SK-N-SH treated with all-trans-retinoic acid at 6 μM for 48 hours (cell line): Measurements from ENCODE around the gene SPATA31D4.
"Not testable (repeated sequence)": the region's sequence is repeated elsewhere in the genome, so short reads cannot be mapped to it uniquely, and the experiment has no call there.

Experiments
- ATAC-seq: fragments of 200-7000 bp; cut with Tn5 transposase; 3 replicates; pipeline ENCODE4 v1.9.1; 2020; ENCODE audit warnings: mild to moderate bottlenecking, moderate library complexity
- ARNTL ChIP-seq: fragments of 450-650 bp; formaldehyde crosslinking; IDR thresholded peaks from 2 replicates; pipeline ENCODE4 v1.5.0; 2020; ENCODE audit warnings: low read depth, mild to moderate bottlenecking, moderate library complexity, borderline replicate concordance
- CSDC2 ChIP-seq: fragments of 250-450 bp; sonication (Bioruptor Pico); IDR thresholded peaks from 2 replicates; pipeline ENCODE4 v1.5.0; 2020; ENCODE audit warnings: mild to moderate bottlenecking, moderate library complexity
- ESRRG ChIP-seq: fragments of 250-450 bp; sonication (Bioruptor Pico); IDR thresholded peaks from 2 replicates; pipeline ENCODE4 v1.6.1; 2021; ENCODE audit warnings: mild to moderate bottlenecking
- GLIS3 ChIP-seq: fragments of 250-450 bp; sonication (Bioruptor Pico); IDR thresholded peaks from 2 replicates; pipeline ENCODE4 v1.5.0; 2020; ENCODE audit warnings: mild to moderate bottlenecking, moderate library complexity
- ISL1 ChIP-seq: fragments of 250-450 bp; sonication (Bioruptor Pico); IDR thresholded peaks from 2 replicates; pipeline ENCODE4 v2.1.2; 2022; ENCODE audit warnings: mild to moderate bottlenecking, moderate library complexity
- OSR1 ChIP-seq: fragments of 250-450 bp; sonication (Bioruptor Pico); IDR thresholded peaks from 2 replicates; pipeline ENCODE4 v1.8.0; 2022; ENCODE audit warnings: moderate library complexity, mild to moderate bottlenecking, inconsistent platforms
- PPARA ChIP-seq: fragments of 250-450 bp; sonication (Bioruptor Pico); IDR thresholded peaks from 2 replicates; pipeline ENCODE4 v1.5.0; 2020; ENCODE audit warnings: mild to moderate bottlenecking, borderline replicate concordance
- RARB ChIP-seq: fragments of 250-450 bp; sonication (Bioruptor Pico); IDR thresholded peaks from 2 replicates; pipeline ENCODE4 v1.8.0; 2021; ENCODE audit warnings: mild to moderate bottlenecking, moderate library complexity
- SNAI2 ChIP-seq: fragments of 250-450 bp; sonication (Bioruptor Pico); IDR thresholded peaks from 2 replicates; pipeline ENCODE4 v1.5.0; 2020; ENCODE audit warnings: mild to moderate bottlenecking, moderate library complexity
- TCF4 ChIP-seq: fragments of 250-450 bp; sonication (Bioruptor Pico); IDR thresholded peaks from 2 replicates; pipeline ENCODE4 v1.8.0; 2021; ENCODE audit warnings: mild to moderate bottlenecking, moderate library complexity, borderline replicate concordance
- TOX ChIP-seq: fragments of 250-450 bp; sonication (Bioruptor Pico); IDR thresholded peaks from 2 replicates; pipeline ENCODE4 v1.8.0; 2021; ENCODE audit warnings: mild to moderate bottlenecking, moderate library complexity, borderline replicate concordance
- ZC3H10 ChIP-seq: fragments of 250-450 bp; sonication (Bioruptor Pico); IDR thresholded peaks from 2 replicates; pipeline ENCODE4 v1.5.1; 2021; ENCODE audit warnings: mild to moderate bottlenecking, moderate library complexity
- ZFP3 ChIP-seq: fragments of 250-450 bp; sonication (Bioruptor Pico); IDR thresholded peaks from 2 replicates; pipeline ENCODE4 v1.5.0; 2020; ENCODE audit warnings: mild to moderate bottlenecking, moderate library complexity
- ZFP30 ChIP-seq: fragments of 450-650 bp; formaldehyde crosslinking; IDR thresholded peaks from 2 replicates; pipeline ENCODE4 v1.5.0; 2022; ENCODE audit warnings: mild to moderate bottlenecking, moderate library complexity
- ZNF565 ChIP-seq: fragments of 450-650 bp; formaldehyde crosslinking; conservative IDR thresholded peaks from 2 replicates; pipeline ENCODE4 v1.5.0; 2020; ENCODE audit warnings: low read depth, mild to moderate bottlenecking, moderate library complexity
- ZNF70 ChIP-seq: fragments of 450-650 bp; formaldehyde crosslinking; IDR thresholded peaks from 2 replicates; pipeline ENCODE4 v1.5.0; 2020; ENCODE audit warnings: mild to moderate bottlenecking, moderate library complexity
- ZNF8 ChIP-seq: fragments of 450-650 bp; formaldehyde crosslinking; IDR thresholded peaks from 2 replicates; pipeline ENCODE4 v1.5.0; 2020; ENCODE audit warnings: mild to moderate bottlenecking, moderate library complexity
- TF ChIP-seq, protein P1 (sequence below): fragments of 250-450 bp; sonication (Bioruptor Pico); IDR thresholded peaks from 2 replicates; pipeline ENCODE4 v1.5.1; 2020; ENCODE audit warnings: low read depth, mild to moderate bottlenecking, moderate library complexity
- TF ChIP-seq, protein P2 (sequence below): fragments of 250-450 bp; sonication (Bioruptor Pico); IDR thresholded peaks from 2 replicates; pipeline ENCODE4 v1.5.0; 2020; ENCODE audit warnings: mild to moderate bottlenecking, moderate library complexity
- TF ChIP-seq, protein P3 (sequence below): fragments of 250-450 bp; sonication (Bioruptor Pico); IDR thresholded peaks from 2 replicates; pipeline ENCODE4 v1.8.0; 2021; ENCODE audit warnings: low read depth, mild to moderate bottlenecking, moderate library complexity, borderline replicate concordance
- TF ChIP-seq, protein P4 (sequence below): fragments of 250-450 bp; sonication (Bioruptor Pico); IDR thresholded peaks from 2 replicates; pipeline ENCODE4 v1.5.1; 2021; ENCODE audit warnings: mild to moderate bottlenecking, moderate library complexity

The SPATA31D4 gene

DNA sequence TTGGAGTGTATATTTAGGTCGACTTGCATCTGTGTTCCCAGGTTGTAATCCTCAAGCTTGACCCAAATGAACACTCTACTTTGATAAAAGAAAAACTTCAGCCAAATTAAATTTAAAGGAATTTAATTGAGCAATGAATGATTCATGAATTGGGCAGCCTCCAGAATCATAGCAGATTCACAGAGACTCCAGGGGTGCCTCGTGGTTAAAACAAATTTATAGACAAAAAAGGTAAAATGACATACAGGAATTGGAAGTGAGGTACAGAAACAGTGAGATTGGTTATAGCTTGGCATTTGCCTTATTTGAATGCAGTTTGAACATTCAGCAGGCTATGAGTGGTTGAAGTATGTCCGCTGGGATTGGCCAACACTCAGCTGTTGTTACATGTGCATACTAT is 21.6 kb upstream of the SPATA31D4 start:
- peak; percentile 81 for TF ChIP-seq ISL1 (CRISPR knock-in tag)
- no peak for TF ChIP-seq PPARA (CRISPR knock-in tag)
- TF ChIP-seq GLIS3 (CRISPR knock-in tag) = no peak
- TF ChIP-seq, protein P1, sequence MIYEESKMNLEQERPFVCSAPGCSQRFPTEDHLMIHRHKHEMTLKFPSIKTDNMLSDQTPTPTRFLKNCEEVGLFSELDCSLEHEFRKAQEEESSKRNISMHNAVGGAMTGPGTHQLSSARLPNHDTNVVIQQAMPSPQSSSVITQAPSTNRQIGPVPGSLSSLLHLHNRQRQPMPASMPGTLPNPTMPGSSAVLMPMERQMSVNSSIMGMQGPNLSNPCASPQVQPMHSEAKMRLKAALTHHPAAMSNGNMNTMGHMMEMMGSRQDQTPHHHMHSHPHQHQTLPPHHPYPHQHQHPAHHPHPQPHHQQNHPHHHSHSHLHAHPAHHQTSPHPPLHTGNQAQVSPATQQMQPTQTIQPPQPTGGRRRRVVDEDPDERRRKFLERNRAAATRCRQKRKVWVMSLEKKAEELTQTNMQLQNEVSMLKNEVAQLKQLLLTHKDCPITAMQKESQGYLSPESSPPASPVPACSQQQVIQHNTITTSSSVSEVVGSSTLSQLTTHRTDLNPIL (CRISPR knock-in tag) = no peak
- no peak for TF ChIP-seq ZNF70
- no peak for TF ChIP-seq ZFP3 (CRISPR knock-in tag)
- TF ChIP-seq ARNTL (CRISPR knock-in tag) = no peak
- ATAC-seq = no peak

DNA sequence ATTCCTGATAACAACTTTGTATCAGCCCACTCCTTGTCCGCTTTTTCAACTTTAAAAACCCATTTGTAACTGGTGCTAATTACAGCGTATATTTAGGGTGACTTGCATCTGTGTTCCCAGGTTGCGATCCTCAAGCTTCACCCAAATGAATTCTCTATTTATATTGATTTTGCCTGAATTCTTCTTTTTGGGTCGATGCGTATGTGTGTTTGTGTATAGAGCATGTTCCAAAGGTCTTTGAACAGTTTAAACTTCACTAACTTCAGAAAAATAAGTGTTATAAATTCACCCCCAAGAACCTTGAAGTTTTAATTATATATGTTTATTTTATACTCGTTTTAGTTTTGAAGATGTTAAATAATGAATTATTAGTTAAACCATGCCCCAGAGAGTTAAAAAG is 16.1 kb upstream of the SPATA31D4 start:
- ATAC-seq = no peak
- TF ChIP-seq TOX (CRISPR knock-in tag) (no peak), ZNF8 (CRISPR knock-in tag) (no peak), GLIS3 (CRISPR knock-in tag) (no peak), ARNTL (CRISPR knock-in tag) (no peak)

DNA sequence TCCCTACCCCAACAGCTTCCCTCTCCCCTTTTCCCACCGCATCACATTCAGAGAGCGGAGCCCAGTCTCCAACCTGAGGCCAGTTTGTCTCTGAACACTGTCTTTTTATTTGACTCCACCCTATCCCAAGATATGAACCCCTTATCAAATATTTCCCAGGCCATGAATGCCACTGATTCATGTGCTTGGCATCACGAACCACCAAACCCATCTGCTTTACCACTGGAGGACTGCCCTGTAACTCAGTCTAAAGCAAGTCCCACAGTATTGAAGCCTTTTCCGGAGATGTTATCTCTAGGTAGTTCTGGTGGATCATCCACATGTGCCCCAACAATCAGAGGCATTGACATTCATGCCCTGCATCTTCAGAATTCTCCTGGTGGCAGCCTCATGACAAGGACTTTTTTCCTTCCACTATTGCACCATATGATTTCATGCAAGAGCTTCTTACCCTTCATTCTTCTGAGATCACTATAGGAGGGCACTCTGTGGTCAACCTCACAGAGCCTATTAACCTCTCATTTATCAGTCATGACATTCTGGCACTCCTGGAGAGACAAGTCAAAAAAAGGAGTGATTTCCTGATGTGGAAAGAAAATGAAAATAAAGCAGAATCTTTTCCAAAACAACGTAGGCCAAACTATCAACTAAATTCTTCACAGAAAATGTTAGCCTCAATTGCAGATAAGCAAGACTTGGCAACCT is 12.3 kb upstream of the SPATA31D4 start:
- no peak for ATAC-seq
- TF ChIP-seq ZNF8 (CRISPR knock-in tag) (no peak), ZFP30 (CRISPR knock-in tag) (no peak), SNAI2 (no peak), GLIS3 (CRISPR knock-in tag) (no peak), ISL1 (CRISPR knock-in tag) (no peak), ZNF565 (CRISPR knock-in tag) (no peak), ZFP3 (CRISPR knock-in tag) (no peak), ESRRG (CRISPR knock-in tag) (no peak), TOX (CRISPR knock-in tag) (no peak), CSDC2 (no peak), TCF4 (CRISPR knock-in tag) (no peak), OSR1 (no peak), ZC3H10 (CRISPR knock-in tag) (no peak), PPARA (CRISPR knock-in tag) (no peak), RARB (CRISPR knock-in tag) (no peak), ARNTL (CRISPR knock-in tag) (no peak)
- TF ChIP-seq, protein P2, sequence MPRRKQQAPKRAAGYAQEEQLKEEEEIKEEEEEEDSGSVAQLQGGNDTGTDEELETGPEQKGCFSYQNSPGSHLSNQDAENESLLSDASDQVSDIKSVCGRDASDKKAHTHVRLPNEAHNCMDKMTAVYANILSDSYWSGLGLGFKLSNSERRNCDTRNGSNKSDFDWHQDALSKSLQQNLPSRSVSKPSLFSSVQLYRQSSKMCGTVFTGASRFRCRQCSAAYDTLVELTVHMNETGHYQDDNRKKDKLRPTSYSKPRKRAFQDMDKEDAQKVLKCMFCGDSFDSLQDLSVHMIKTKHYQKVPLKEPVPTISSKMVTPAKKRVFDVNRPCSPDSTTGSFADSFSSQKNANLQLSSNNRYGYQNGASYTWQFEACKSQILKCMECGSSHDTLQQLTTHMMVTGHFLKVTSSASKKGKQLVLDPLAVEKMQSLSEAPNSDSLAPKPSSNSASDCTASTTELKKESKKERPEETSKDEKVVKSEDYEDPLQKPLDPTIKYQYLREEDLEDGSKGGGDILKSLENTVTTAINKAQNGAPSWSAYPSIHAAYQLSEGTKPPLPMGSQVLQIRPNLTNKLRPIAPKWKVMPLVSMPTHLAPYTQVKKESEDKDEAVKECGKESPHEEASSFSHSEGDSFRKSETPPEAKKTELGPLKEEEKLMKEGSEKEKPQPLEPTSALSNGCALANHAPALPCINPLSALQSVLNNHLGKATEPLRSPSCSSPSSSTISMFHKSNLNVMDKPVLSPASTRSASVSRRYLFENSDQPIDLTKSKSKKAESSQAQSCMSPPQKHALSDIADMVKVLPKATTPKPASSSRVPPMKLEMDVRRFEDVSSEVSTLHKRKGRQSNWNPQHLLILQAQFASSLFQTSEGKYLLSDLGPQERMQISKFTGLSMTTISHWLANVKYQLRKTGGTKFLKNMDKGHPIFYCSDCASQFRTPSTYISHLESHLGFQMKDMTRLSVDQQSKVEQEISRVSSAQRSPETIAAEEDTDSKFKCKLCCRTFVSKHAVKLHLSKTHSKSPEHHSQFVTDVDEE (CRISPR knock-in tag) = no peak
- TF ChIP-seq, protein P3, sequence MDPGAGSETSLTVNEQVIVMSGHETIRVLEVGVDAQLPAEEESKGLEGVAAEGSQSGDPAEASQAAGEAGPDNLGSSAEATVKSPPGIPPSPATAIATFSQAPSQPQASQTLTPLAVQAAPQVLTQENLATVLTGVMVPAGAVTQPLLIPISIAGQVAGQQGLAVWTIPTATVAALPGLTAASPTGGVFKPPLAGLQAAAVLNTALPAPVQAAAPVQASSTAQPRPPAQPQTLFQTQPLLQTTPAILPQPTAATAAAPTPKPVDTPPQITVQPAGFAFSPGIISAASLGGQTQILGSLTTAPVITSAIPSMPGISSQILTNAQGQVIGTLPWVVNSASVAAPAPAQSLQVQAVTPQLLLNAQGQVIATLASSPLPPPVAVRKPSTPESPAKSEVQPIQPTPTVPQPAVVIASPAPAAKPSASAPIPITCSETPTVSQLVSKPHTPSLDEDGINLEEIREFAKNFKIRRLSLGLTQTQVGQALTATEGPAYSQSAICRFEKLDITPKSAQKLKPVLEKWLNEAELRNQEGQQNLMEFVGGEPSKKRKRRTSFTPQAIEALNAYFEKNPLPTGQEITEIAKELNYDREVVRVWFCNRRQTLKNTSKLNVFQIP = no peak
- TF ChIP-seq, protein P4, sequence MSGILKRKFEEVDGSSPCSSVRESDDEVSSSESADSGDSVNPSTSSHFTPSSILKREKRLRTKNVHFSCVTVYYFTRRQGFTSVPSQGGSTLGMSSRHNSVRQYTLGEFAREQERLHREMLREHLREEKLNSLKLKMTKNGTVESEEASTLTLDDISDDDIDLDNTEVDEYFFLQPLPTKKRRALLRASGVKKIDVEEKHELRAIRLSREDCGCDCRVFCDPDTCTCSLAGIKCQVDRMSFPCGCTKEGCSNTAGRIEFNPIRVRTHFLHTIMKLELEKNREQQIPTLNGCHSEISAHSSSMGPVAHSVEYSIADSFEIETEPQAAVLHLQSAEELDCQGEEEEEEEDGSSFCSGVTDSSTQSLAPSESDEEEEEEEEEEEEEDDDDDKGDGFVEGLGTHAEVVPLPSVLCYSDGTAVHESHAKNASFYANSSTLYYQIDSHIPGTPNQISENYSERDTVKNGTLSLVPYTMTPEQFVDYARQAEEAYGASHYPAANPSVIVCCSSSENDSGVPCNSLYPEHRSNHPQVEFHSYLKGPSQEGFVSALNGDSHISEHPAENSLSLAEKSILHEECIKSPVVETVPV = no peak
- TF ChIP-seq, protein P1 (CRISPR knock-in tag) = no peak
- TF ChIP-seq, all 23 proteins: peak for 0

DNA sequence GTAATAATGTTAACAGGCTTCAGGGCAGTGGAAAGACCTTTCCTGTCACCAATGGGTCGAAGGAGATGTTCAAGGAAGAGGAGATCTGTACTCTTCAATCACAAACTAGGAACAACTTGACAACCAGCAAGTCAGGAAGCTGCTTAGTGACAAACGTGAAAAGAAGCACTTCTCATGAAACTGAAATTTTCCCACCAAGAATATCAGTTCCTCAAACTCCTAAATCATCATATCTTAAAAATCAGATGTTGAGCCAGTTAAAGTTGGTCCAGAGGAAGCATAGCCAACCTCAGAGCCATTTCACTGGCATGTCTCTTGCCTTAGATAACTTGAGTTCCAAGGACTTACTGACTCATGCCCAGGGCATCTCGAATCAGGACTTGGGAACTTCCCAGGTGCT is 9.7 kb upstream of the SPATA31D4 start:
- ATAC-seq = not testable (repeated sequence)

DNA sequence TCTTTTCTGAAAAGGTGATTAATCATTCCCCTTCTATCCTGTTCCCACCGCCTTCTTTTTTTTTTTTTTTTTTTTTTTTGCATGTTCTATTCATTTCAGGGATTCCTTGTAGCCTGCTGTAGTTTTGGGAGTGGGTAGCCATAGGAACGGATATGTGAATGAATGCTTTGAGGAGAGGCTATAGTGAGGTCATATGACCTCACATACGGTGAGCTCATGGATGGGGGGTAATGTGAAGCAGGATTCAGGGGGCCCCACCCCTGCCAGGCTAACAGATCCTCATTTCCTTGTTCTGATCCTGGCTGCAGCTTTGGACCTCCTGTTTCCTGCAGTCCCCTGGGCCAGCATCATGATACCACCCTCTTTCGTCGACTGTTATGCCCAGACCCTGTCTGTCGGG is 1.9 kb downstream of the SPATA31D4 start:
- ATAC-seq = not testable (repeated sequence)

DNA sequence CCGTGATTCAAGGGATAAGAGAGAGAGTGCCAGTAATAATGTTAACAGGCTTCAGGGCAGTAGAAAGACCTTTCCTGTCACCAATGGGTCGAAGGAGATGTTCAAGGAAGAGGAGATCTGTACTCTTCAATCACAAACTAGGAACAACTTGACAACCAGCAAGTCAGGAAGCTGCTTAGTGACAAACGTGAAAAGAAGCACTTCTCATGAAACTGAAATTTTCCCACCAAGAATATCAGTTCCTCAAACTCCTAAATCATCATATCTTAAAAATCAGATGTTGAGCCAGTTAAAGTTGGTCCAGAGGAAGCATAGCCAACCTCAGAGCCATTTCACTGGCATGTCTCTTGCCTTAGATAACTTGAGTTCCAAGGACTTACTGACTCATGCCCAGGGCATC is 5.3 kb downstream of the SPATA31D4 start:
- not testable (repeated sequence) for ATAC-seq

DNA sequence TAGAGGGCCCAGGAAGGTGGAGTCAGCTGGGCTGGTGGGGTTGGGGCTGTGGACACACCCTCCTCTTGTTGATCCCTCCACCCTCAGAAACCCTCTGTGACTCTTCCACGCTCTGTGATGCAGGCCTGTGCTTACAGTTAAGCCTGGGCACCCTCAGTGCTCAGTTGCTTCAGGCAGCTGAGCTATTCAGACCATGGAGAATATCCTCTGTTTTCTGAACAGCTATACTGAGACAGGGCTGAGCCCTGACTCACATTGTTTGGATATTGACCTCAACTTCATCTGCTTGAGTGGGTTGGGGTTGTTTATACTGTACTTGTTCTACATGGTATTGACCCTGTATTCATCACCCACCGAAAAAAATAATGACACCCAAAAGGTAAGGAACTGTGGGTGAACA is 15.2 kb downstream of the SPATA31D4 start, which contains the start of gene SPATA31D3:
SPATA31D3 (plus strand) TSS at position 108 of the 400 bp plus-strand sequence; CDS start at position 194, 86 bp downstream.
- ATAC-seq = not testable (repeated sequence)

DNA sequence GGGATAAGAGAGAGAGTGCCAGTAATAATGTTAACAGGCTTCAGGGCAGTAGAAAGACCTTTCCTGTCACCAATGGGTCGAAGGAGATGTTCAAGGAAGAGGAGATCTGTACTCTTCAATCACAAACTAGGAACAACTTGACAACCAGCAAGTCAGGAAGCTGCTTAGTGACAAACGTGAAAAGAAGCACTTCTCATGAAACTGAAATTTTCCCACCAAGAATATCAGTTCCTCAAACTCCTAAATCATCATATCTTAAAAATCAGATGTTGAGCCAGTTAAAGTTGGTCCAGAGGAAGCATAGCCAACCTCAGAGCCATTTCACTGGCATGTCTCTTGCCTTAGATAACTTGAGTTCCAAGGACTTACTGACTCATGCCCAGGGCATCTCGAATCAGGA is 20.4 kb downstream of the SPATA31D4 start:
- ATAC-seq = not testable (repeated sequence)
